Measurements from ENCODE around the gene TRIM2. TPM values are rescaled to one million over a fixed set of nuclear protein-coding genes. Genes with fewer than 3 reads are reported as not detected.

Gene TRIM2
- total RNA-seq, 2 donors from 2014 or later = 31.3 to 42.0 TPM

DNA sequence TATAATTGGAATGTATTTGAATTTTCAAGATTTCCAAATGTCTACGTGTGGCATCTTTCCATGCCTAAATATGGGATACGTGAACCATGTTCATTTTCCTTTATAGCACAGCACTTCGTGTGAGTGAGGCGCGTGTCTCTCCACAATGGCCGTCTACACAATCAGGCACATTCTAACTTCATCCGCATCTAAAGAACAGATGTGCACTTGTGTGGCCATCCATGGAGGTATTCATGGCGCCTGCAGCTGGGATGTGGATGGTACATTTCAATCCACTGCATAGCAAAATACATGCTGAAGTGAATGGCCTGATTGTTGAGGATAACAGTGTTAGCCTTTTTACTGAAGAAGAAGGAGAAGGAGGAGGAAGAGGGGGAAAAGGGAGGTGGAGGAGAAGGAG lies 34.5 kb upstream of the TRIM2 start:
- no peaks in the 10 kb centered on the region for H3K27me3 ChIP-seq
- no peak for DNase-seq
- TF ChIP-seq, protein P1, sequence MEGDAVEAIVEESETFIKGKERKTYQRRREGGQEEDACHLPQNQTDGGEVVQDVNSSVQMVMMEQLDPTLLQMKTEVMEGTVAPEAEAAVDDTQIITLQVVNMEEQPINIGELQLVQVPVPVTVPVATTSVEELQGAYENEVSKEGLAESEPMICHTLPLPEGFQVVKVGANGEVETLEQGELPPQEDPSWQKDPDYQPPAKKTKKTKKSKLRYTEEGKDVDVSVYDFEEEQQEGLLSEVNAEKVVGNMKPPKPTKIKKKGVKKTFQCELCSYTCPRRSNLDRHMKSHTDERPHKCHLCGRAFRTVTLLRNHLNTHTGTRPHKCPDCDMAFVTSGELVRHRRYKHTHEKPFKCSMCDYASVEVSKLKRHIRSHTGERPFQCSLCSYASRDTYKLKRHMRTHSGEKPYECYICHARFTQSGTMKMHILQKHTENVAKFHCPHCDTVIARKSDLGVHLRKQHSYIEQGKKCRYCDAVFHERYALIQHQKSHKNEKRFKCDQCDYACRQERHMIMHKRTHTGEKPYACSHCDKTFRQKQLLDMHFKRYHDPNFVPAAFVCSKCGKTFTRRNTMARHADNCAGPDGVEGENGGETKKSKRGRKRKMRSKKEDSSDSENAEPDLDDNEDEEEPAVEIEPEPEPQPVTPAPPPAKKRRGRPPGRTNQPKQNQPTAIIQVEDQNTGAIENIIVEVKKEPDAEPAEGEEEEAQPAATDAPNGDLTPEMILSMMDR (IDR thresholded peaks at IDR 0.05) = no peak
- TF ChIP-seq POLR2A (IDR thresholded peaks at IDR 0.05) = no peak
- WGBS, 2 donors = 61 to 72% methylated on average over 8 of the region's 8 CpGs
- H3K4me1 ChIP-seq = peaks cover 4% of the 10 kb centered on the region
- intact Hi-C loops (cut with DNase I) = no loop called here
- no peak overlapping the region for H3K4me3 ChIP-seq
- no peaks in the 10 kb centered on the region for H3K9me3 ChIP-seq
- H3K36me3 ChIP-seq (replicated peaks in 1 of 2; ENCODE audit: insufficient read depth in 1 of 2, low read depth in 2 of 2) = no peaks in the 10 kb centered on the region
- ATAC-seq = no peak
- H3K27ac ChIP-seq = no peak overlapping the region

GRCh38 chr4:153170407-153170806 lies 33.8 kb upstream of the TRIM2 start:
- H3K4me3 ChIP-seq = no peak overlapping the region
- H3K4me1 ChIP-seq = peaks cover 4% of the 10 kb centered on the region
- 89 to 93% methylated on average over 2 of the region's 2 CpGs for WGBS, 2 donors
- no peaks in the 10 kb centered on the region for H3K36me3 ChIP-seq (replicated peaks in 1 of 2; ENCODE audit: insufficient read depth in 1 of 2, low read depth in 2 of 2)
- no peak for ATAC-seq
- DNase-seq = no peak
- TF ChIP-seq POLR2A (IDR thresholded peaks at IDR 0.05) = no peak
- TF ChIP-seq, protein P1 (IDR thresholded peaks at IDR 0.05) = no peak
- H3K9me3 ChIP-seq = no peaks in the 10 kb centered on the region
- no peaks in the 10 kb centered on the region for H3K27me3 ChIP-seq
- H3K27ac ChIP-seq = no peak overlapping the region
- intact Hi-C loops (cut with DNase I) = no loop called here

DNA sequence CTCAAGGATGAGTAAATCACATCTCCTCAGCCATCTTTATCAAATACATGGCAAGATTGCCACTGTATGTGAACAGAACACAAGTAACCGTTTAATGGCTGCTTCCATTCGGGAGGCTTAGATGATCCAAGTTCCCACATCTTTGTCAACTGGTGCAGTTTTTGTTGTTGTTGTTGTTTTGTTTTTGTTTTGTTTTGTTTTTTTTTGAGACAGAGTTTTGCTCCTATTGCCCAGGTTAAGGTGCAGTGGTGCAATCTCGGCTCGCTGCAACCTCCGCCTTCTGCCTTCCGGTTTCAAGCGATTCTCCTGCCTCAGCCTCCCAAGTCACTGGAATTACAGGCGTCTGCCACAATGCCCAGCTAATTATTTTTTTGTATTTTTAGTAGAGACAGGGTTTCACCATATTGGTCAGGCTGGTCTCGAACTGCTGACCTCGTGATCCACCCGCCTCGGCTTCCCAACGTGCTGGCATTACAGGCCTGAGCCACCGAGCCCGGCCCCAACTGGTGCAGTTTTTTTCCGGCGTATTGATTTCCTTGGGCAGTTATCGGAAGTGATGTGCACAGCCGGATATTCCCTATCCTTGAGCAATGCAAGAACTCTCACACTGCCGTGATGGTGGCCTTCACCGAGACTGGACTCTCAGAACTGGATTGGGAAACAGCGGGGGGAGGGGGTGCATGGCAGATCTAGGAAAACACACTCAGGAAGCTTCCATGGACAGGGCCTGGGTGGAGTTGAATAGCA lies 29.2 kb upstream of the TRIM2 start:
- Histone ChIP-seq H3K9me3 (no peaks in the 10 kb centered on the region), H3K4me1 (no peaks in the 10 kb centered on the region), H3K4me3 (no peak overlapping the region), H3K27ac (no peak overlapping the region), H3K27me3 (no peaks in the 10 kb centered on the region), H3K36me3 (replicated peaks in 1 of 2; ENCODE audit: insufficient read depth in 1 of 2, low read depth in 2 of 2) (no peaks in the 10 kb centered on the region)
- ATAC-seq (no peak), DNase-seq (no peak)
- intact Hi-C loops (cut with DNase I) = no loop called here
- 86 to 90% methylated on average over 22 of the region's 22 CpGs for WGBS, 2 donors
- TF ChIP-seq, protein P1 (IDR thresholded peaks at IDR 0.05) = no peak
- no peak for TF ChIP-seq POLR2A (IDR thresholded peaks at IDR 0.05)

- Histone ChIP-seq H3K9me3 (no peaks in the 10 kb centered on the region), H3K27me3 (no peaks in the 10 kb centered on the region), H3K4me3 (no peak overlapping the region), H3K4me1 (no peaks in the 10 kb centered on the region), H3K27ac (no peak overlapping the region), H3K36me3 (replicated peaks in 1 of 2; ENCODE audit: insufficient read depth in 1 of 2, low read depth in 2 of 2) (no peaks in the 10 kb centered on the region)
- 74 to 82% methylated on average over 3 of the region's 3 CpGs for WGBS, 2 donors
- intact Hi-C loops (cut with DNase I) = no loop called here
- TF ChIP-seq, protein P1 (IDR thresholded peaks at IDR 0.05) = no peak
- TF ChIP-seq POLR2A (IDR thresholded peaks at IDR 0.05) = no peak
- no peak for ATAC-seq
- no peak for DNase-seq
Measured at GRCh38 chr4:153176938-153177337, 27.3 kb upstream of the TRIM2 start.

- Histone ChIP-seq H3K27ac (no peak overlapping the region), H3K4me3 (no peak overlapping the region), H3K9me3 (no peaks in the 10 kb centered on the region), H3K4me1 (no peaks in the 10 kb centered on the region), H3K27me3 (no peaks in the 10 kb centered on the region), H3K36me3 (replicated peaks in 1 of 2; ENCODE audit: insufficient read depth in 1 of 2, low read depth in 2 of 2) (no peaks in the 10 kb centered on the region)
- DNase-seq = no peak
- TF ChIP-seq POLR2A (IDR thresholded peaks at IDR 0.05) = no peak
- TF ChIP-seq, protein P1 (IDR thresholded peaks at IDR 0.05) = no peak
- intact Hi-C loops (cut with DNase I) = no loop called here
- WGBS, 2 donors = 87 to 93% methylated on average over 7 of the region's 7 CpGs
- ATAC-seq = no peak
Measured at GRCh38 chr4:153177841-153178240, 26.4 kb upstream of the TRIM2 start.

All from body of pancreas (tissue), 4 donors.